Esophagus (tissue), 2 donors: Measurements from ENCODE around the gene SRPK2. TPM values are rescaled to one million over a fixed set of nuclear protein-coding genes. Genes with fewer than 3 reads are reported as not detected.

Experiments
- H3K27ac ChIP-seq, 2 donors: one replicate each; pipeline ENCODE4 v1.5.1; 2013; ENCODE audit warnings: low read depth in 2 of 2, mild to moderate bottlenecking in 2 of 2, inconsistent platforms in 1 of 2, low read length in 1 of 2, moderate library complexity in 1 of 2
- H3K27me3 ChIP-seq, 2 donors: one replicate each; pipeline ENCODE4 v1.6.1; 2013; ENCODE audit warnings: low read length in 2 of 2, control low read depth in 1 of 2, mild to moderate bottlenecking in 1 of 2; ENCODE audit not compliant: insufficient read depth in 2 of 2, control insufficient read depth in 1 of 2
- H3K36me3 ChIP-seq, 2 donors: one replicate each; pipeline ENCODE4 v1.6.1; 2013; ENCODE audit warnings: low read length in 1 of 2; ENCODE audit not compliant: control insufficient read depth in 2 of 2, insufficient read depth in 2 of 2
- H3K4me1 ChIP-seq, 2 donors: one replicate each; pipeline ENCODE4 v1.6.1; 2013; ENCODE audit warnings: low read length in 1 of 2; ENCODE audit not compliant: control insufficient read depth in 2 of 2, insufficient read depth in 2 of 2
- H3K4me3 ChIP-seq, 2 donors: one replicate each; pipeline ENCODE4 v1.5.1; 2013; ENCODE audit warnings: low read length in 2 of 2, mild to moderate bottlenecking in 2 of 2, low read depth in 1 of 2, moderate library complexity in 1 of 2
- H3K9me3 ChIP-seq, 2 donors: one replicate each; pipeline ENCODE4 v1.6.1; 2013; ENCODE audit warnings: mild to moderate bottlenecking in 2 of 2, low read depth in 1 of 2, low read length in 1 of 2, moderate library complexity in 1 of 2; ENCODE audit not compliant: control insufficient read depth in 2 of 2, insufficient read depth in 1 of 2
- WGBS, 2 donors: extraction: QIAGEN DNeasy Blood & Tissue Kit; methylation state at CpG; one replicate each; pipeline ENCODE4 v1.1.7; 2013; 5-methylcytosine and 5-hydroxymethylcytosine counted together
- polyA plus RNA-seq, 2 donors: library from polyadenylated mRNA; stranded (reverse); fragments of 200-250 nt; gene quantifications; one replicate each; pipeline ENCODE4 v1.2.3, GENCODE V29; 2013
- donor health status: healthy with polysubstance abuse.
- donor health status: Bipolar disorder and iron deficiency.

The SRPK2 gene
- polyA plus RNA-seq, 2 donors: 8.9 to 11.6 TPM

DNA sequence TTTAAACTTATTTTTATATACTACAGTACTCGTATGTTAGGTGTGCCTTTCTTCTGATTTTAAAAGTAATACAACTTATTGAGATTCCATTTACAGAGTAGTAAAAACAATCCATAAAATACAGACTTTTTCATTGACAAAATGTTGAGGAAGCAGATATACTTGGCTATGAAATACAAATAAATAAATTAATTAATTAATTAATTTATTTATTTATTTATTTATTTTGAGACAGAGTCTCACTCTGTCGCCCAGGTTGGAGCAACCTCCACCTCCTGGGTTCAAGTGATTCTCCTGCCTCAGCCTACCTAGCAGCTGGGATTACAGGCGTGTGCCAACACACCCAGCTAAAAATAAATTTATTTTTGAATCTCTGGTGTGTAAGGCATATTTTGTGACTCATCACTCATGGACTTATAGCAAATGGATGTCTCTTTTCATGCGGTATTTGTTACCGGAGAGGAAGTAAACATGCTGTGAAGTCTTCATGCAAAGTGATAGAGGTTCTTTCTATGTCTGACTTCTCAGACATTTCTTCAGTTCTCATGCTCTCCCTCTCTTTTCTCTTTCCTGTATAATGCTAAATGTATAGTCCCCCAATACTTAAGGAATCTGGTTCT lies 20.2 kb upstream of the SRPK2 start:
- Histone ChIP-seq H3K27me3 (no peaks in the 10 kb centered on the region), H3K36me3 (no peaks in the 10 kb centered on the region), H3K4me1 (no peaks in the 10 kb centered on the region), H3K27ac (no peak overlapping the region), H3K9me3 (no peaks in the 10 kb centered on the region), H3K4me3 (no peak overlapping the region)
- WGBS, 2 donors: 79 to 83% methylated on average over 5 of the region's 5 CpGs

DNA sequence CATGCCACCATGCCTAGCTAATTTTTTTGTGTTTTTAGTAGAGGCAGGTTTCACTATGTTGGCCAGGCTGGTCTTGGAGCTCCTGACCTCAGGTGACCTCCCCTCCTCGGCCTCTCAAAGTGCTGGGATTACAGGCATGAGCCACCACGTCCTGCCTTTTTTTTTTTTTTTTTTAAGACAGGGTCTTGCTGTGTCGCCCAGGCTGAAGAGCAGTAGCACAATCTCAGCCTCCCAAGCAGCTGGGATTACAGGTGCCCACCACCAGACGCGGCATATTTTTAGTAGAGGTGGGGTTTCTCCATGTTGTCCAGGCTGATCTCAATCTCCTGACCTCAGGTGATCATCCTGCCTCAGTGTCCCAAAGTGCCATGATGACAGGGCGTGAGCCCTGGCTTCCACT lies 14.4 kb upstream of the SRPK2 start:
- no peaks in the 10 kb centered on the region for H3K27me3 ChIP-seq
- no peaks in the 10 kb centered on the region for H3K36me3 ChIP-seq
- H3K27ac ChIP-seq: no peak overlapping the region
- no peak overlapping the region for H3K4me3 ChIP-seq
- no peaks in the 10 kb centered on the region for H3K9me3 ChIP-seq
- WGBS, 2 donors: 86 to 93% methylated on average over 5 to 6 of the region's 6 CpGs
- H3K4me1 ChIP-seq: no peaks in the 10 kb centered on the region

DNA sequence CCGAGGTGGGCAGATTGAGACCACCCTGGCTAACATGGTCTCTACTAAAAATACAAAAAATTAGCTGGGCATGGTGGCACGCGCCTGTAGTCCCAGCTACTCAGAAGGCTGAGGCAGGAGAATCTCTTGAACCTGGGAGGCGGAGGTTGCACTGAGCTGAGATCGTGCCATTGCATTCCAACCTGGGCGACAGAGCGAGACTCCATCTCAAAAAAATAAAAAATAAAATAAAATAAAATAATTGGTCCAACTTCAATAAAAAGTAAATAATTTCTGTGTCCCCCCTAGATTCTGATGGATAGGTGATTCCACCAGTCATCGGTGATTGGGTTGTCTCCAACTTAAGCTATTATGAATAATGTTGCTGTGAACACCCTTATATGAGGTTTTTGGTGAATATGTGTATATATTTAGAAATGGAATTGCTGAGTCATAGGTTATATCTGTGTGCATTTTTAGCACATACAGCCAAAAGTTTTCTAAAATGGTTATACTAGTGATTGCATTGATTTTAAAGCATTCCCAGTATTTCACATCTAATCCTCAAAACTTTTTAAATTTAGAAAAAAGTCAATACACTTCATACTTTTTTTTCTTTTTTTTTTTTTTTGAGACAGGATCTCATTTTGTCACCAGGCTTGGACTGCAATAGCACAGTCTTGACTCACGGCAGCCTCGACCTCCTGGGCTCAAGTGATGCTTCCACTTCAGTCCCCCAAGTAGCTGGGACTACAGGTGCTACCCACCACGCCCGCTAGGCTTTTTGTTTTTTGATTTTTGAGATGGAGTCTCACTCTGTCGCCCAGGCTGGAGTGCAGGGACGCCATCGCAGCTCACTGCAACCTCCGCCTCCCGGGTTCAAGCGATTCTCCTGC lies 13.7 kb upstream of the SRPK2 start:
- Histone ChIP-seq H3K27ac (no peak overlapping the region), H3K4me1 (no peaks in the 10 kb centered on the region), H3K4me3 (no peak overlapping the region), H3K9me3 (no peaks in the 10 kb centered on the region), H3K36me3 (no peaks in the 10 kb centered on the region), H3K27me3 (no peaks in the 10 kb centered on the region)
- 90 to 97% methylated on average over 18 of the region's 18 CpGs for WGBS, 2 donors

DNA sequence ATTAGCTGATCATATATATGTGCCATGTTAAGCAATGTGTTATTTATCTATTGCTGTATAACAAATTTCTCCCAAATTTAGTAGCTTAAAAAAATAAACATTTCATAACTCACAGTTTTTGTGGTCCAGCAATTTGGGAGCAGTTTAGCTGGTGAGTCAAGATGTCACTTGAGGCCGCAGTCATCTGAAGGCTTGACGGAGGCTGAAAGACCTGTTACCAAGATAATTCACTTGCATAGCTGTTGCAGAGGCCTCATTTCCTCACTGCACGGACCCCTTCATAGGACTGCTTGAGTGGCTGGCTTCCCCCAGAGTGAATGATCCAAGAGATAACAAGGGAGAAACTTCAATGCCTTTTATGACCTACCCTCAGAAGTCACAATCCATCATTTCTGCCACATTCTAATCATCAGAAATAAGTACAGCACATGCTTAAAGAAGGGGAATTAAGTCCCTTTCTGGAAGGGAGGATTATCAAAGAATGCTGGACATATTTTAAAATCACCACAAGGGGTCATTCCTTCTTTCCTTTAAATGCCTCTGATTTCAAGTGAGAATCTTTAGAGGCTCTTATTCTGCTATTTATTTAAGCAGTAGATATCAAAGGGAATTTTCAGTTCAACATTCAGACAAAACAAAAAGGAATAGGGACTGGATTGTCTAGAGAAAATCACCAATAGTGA lies 10.5 kb upstream of the SRPK2 start:
- H3K4me3 ChIP-seq: no peak overlapping the region
- H3K27ac ChIP-seq: no peak overlapping the region
- WGBS, 2 donors: 85 to 90% methylated on average over 3 of the region's 3 CpGs
- H3K27me3 ChIP-seq: no peaks in the 10 kb centered on the region
- no peaks in the 10 kb centered on the region for H3K4me1 ChIP-seq
- no peaks in the 10 kb centered on the region for H3K36me3 ChIP-seq
- no peaks in the 10 kb centered on the region for H3K9me3 ChIP-seq

DNA sequence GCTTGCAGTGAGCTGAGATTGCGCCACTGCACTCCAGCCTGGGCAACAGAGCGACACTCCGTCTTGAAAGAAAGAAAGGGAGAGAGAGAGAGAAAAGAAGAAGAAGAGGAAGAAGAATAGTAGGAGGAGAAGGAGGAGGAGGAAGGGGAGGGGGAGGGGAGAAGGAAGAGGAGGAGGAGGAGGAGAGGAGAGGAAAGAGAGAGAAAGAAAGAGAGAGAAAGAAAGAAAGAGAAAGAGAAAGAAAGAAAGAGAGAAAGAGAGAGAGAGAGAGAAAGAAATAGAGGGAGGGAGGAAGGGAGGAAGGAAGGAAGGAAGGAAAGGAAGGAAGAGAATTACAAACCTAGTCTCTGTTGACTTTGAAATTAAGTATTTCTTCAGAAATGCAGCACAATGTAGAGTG lies 7.8 kb upstream of the SRPK2 start:
- H3K36me3 ChIP-seq: no peaks in the 10 kb centered on the region

DNA sequence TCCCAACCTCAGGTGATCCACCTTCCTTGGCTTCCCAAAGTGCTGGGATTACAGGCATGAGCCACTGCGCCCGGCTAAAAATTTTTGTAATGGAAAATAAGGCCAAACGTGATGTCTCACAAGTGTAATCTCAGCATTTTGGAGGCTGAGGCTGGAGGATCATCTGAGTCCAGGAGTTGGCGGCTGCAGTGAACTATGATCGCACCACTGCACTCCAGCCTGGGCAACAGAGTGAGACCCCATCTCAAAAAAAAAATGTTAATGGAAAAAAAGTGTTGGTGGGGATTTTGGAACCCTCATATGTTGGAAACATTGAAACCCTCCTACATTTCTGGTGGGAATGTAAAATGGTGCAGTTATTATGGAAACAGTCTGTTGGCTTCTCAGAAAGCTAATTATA lies 2.7 kb upstream of the SRPK2 start:
- Histone ChIP-seq H3K4me3 (no peak overlapping the region), H3K9me3 (no peaks in the 10 kb centered on the region), H3K36me3 (no peaks in the 10 kb centered on the region), H3K4me1 (no peaks in the 10 kb centered on the region), H3K27me3 (no peaks in the 10 kb centered on the region), H3K27ac (no peak overlapping the region)
- WGBS, 2 donors: 97 to 98% methylated on average over 5 of the region's 5 CpGs

More for the DNA sequence above, 7.8 kb upstream of the SRPK2 start:
- H3K4me1 ChIP-seq: no peaks in the 10 kb centered on the region
- 79 to 87% methylated on average over 3 of the region's 3 CpGs for WGBS, 2 donors
- no peaks in the 10 kb centered on the region for H3K9me3 ChIP-seq
- no peak overlapping the region for H3K27ac ChIP-seq
- H3K4me3 ChIP-seq: no peak overlapping the region
- no peaks in the 10 kb centered on the region for H3K27me3 ChIP-seq

DNA sequence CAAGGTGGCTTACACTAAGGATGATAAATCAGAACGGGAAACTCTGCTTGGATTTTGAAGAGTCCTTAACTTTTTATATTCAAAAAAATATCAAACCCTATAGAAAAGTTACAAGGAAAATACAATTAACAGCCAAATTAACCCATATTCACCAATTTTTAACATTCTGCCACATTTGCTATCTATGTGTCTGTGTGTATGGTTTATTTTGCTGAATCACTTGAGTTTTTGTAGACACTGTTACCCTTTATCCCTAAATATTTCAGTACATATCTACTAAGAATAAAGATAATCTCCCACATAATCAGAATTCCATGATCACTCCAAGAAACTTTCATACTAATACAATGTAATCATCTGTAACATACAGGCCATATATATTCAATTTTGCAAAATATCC lies 1.2 kb upstream of the SRPK2 start:
- WGBS, 2 donors: 89 to 90% methylated on average over 1 of the region's 1 CpG
- Histone ChIP-seq H3K4me1 (no peaks in the 10 kb centered on the region), H3K9me3 (no peaks in the 10 kb centered on the region), H3K4me3 (no peak overlapping the region), H3K36me3 (no peaks in the 10 kb centered on the region), H3K27ac (no peak overlapping the region), H3K27me3 (no peaks in the 10 kb centered on the region)

DNA sequence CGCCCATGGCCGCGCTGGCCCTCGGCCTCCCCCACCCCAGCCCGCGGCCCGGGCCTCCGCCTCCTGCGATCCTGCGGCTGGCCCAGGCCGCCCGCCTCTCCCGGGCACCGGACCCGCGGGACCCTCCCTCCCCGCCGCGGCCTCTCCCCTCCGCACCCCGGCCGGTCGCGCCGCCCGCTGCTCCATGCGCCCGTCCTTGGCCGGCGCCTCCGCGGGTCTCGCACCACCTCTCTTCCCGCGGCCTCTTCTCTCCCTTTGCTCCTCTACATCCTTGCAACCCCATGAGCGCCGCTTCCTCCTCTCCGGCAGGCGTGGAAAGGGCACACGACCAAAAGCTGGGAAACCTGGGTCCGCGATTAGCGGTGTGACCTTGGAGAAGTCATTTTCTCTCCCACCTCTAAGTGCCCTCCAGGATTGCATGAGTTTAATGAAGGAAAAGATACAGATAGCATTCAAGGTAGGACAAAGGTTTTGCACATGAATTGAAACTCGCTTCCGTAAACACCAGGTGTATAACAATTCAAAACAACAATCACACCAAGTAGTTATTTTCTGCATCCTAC lies 448 bp upstream of the SRPK2 start:
- WGBS, 2 donors: 5 to 9% methylated on average over 19 to 45 of the region's 45 CpGs
- Histone ChIP-seq H3K4me1 (no peaks in the 10 kb centered on the region), H3K27me3 (no peaks in the 10 kb centered on the region), H3K36me3 (no peaks in the 10 kb centered on the region), H3K4me3 (peak overlapping the region; percentile 96 to 98), H3K27ac (peak overlapping the region; percentile 58 to 78), H3K9me3 (no peaks in the 10 kb centered on the region)

DNA sequence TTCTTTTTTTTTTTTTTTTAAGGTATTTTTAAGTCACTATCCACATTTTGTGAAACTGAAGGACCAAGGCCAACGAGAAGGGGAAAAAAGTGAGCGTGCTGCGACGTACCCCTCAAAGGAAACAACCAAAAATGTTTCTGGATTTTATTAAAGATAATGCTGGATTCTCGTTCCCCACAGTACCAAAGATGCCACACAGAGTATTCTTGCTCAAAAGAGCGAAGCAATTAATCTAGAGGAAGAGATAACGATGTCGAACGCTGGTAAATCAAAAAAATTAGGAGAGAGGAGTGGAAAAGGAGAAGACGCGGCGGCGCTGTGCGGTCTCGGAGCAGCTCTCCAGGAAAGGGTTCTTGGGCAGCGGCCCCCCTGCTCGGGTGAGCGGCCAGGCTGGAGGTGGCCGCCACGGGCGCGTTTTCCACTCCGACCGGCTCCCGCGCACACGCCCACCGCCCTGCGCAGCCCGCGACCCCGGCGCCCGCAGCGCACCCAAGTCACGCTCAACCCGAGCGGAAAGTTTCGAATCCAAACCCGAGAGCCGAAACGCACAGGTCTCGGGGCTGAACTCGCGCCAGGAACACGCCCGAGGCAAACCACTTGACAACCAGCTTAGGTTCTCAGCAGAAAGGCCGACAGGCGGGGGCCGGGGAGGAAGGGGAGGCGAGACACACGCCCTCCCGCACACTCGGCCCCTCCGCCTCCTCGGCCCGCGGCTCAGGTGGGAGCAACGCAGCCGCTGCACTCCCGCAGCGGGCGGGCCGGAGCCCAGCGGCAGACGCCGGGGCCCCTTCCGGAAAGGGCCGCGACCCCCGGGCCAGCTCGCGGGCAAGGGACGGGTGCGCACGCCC lies 989 bp downstream of the SRPK2 start:
- H3K27ac ChIP-seq: peak overlapping the region; percentile 3 to 18

More for the DNA sequence above, 989 bp downstream of the SRPK2 start:
- H3K4me1 ChIP-seq: no peaks in the 10 kb centered on the region
- H3K9me3 ChIP-seq: no peaks in the 10 kb centered on the region
- H3K36me3 ChIP-seq: no peaks in the 10 kb centered on the region
- no peaks in the 10 kb centered on the region for H3K27me3 ChIP-seq
- peak overlapping the region; percentile 96 to 98 for H3K4me3 ChIP-seq
- WGBS, 2 donors: 3% methylated on average over 67 to 76 of the region's 76 CpGs
